Esophagus muscularis mucosa (tissue), 4 donors: ENCODE results near the gene ARID5A. TPM values are rescaled to one million over a fixed set of nuclear protein-coding genes. Genes with fewer than 3 reads are reported as not detected.
"Not testable (repeated sequence)": the region's sequence is repeated elsewhere in the genome, so short reads cannot be mapped to it uniquely, and the experiment has no call there.

Experiments used
- DNase-seq: peaks from one replicate; pipeline ENCODE4 v3.0.0-alpha.2; 2017; ENCODE audit errors: extremely low spot score
- H3K27ac ChIP-seq, 4 donors: fragments of 200-600 bp; sonication (generic); replicated peaks in 1 of 4; 1 replicate in 3 of 4; 2 replicates in 1 of 4; pipeline ENCODE4 v1.5.1; 2016 to 2019; ENCODE audit warnings: mild to moderate bottlenecking in 1 of 4
- H3K27me3 ChIP-seq, 4 donors: fragments of 200-600 bp; sonication (generic); one replicate each; pipeline versions ENCODE4 v1.5.1 to v1.6.0; 2016 to 2019
- H3K36me3 ChIP-seq, 4 donors: fragments of 200-600 bp; sonication (generic); one replicate each; pipeline ENCODE4 v1.5.1; 2016 to 2019
- H3K4me1 ChIP-seq, 4 donors: fragments of 200-600 bp; sonication (generic); one replicate each; pipeline ENCODE4 v1.5.1; 2016 to 2019
- H3K4me3 ChIP-seq, 4 donors: fragments of 200-600 bp; sonication (generic); 1 replicate in 2 of 4; 2 replicates in 2 of 4; pipeline ENCODE4 v1.5.1; 2016 to 2019; ENCODE audit warnings: mild to moderate bottlenecking in 4 of 4, moderate library complexity in 1 of 4
- H3K9me3 ChIP-seq, 4 donors: fragments of 200-600 bp; sonication (generic); 1 replicate in 3 of 4; 2 replicates in 1 of 4; pipeline ENCODE4 v1.5.1; 2016 to 2019
- CTCF ChIP-seq, 3 experiments: fragments of 200-600 bp in 2 of 3; fragments of 450-650 bp in 1 of 3; sonication (generic) in 2 of 3; IDR thresholded peaks; one replicate each; pipeline ENCODE4 v1.5.1; 2017 to 2019; ENCODE audit warnings: antibody characterized with exemption in 3 of 3, mild to moderate bottlenecking in 2 of 3, moderate library complexity in 1 of 3
- EP300 ChIP-seq: sonication (generic); formaldehyde crosslinking; IDR thresholded peaks from one replicate; pipeline ENCODE4 v1.6.1; 2017; ENCODE audit warnings: antibody characterized with exemption
- POLR2A ChIP-seq: fragments of 450-650 bp; IDR thresholded peaks from one replicate; pipeline ENCODE4 v1.6.1; 2017; ENCODE audit warnings: antibody characterized with exemption, moderate library complexity, mild to moderate bottlenecking, low read depth
- POLR2AphosphoS5 ChIP-seq, 2 donors: sonication (generic); formaldehyde crosslinking; IDR thresholded peaks; one replicate each; pipeline ENCODE4 v1.6.1; 2017; ENCODE audit warnings: antibody characterized with exemption in 2 of 2
- WGBS: methylation state at CpG from one replicate; pipeline ENCODE4 v1.1.5; 2018; 5-methylcytosine and 5-hydroxymethylcytosine counted together
- intact Hi-C: fragments of 100-400 bp; cut with DNase I; formaldehyde crosslinking; loops from one replicate; pipeline ENCODE4 v1.15.1; 2023
- total RNA-seq, 4 donors: library from RNA; depleted of rRNA; stranded (reverse); fragments of >200 nt; gene quantifications; one replicate each; pipeline versions ENCODE4 v1.1.0 to v1.2.1, GENCODE V29; 2016

The ARID5A gene
- total RNA-seq, 4 donors from 2014 or later, result 26.2 to 238 (median 70.7) TPM

GRCh38 chr2:96551605-96552314 is 15.2 kb downstream of the ARID5A start:
- TF ChIP-seq CTCF (IDR thresholded peaks at IDR 0.05) (no peak), POLR2AphosphoS5 (IDR thresholded peaks at IDR 0.05) (no peak), POLR2A (no peak), EP300 (no peak)
- Histone ChIP-seq H3K36me3 (peaks cover 27 to 68% (median 59%) of the 10 kb centered on the region in 4 donors), H3K27me3 (no peaks in the 10 kb centered on the region), H3K4me1 (peaks cover 8 to 44% (median 30%) of the 10 kb centered on the region in 4 donors), H3K4me3 (no peak overlapping the region), H3K9me3 (no peaks in the 10 kb centered on the region), H3K27ac (no peak overlapping the region)
- intact Hi-C loops, result loop anchor here (5.0 kb wide), 2 partner anchors 39 to 144 kb away; no protein-coding TSS in a partner anchor
- no peak for DNase-seq
- 94% methylated on average over 13 of the region's 25 CpGs for WGBS

- Histone ChIP-seq H3K4me3 (no peak overlapping the region), H3K36me3 (peaks cover 27 to 62% (median 54%) of the 10 kb centered on the region in 4 donors), H3K27me3 (no peaks in the 10 kb centered on the region), H3K9me3 (no peaks in the 10 kb centered on the region), H3K4me1 (peaks cover 8 to 36% (median 26%) of the 10 kb centered on the region in 4 donors), H3K27ac (no peak overlapping the region)
- DNase-seq, result no peak
- intact Hi-C loops, result loop anchor here (5.0 kb wide), 2 partner anchors 40 to 145 kb away; no protein-coding TSS in a partner anchor
- 91% methylated on average over 14 of the region's 18 CpGs for WGBS
- TF ChIP-seq CTCF (IDR thresholded peaks at IDR 0.05) (no peak), EP300 (no peak), POLR2AphosphoS5 (IDR thresholded peaks at IDR 0.05) (no peak), POLR2A (no peak)
Observed at GRCh38 chr2:96552315-96553175, 16.0 kb downstream of the ARID5A start.

GRCh38 chr2:96553176-96553956 is 16.8 kb downstream of the ARID5A start:
- H3K27me3 ChIP-seq, result no peaks in the 10 kb centered on the region
- 79% methylated on average over 13 of the region's 16 CpGs for WGBS
- H3K9me3 ChIP-seq, result no peaks in the 10 kb centered on the region
- H3K4me3 ChIP-seq, result no peak overlapping the region
- TF ChIP-seq POLR2AphosphoS5 (IDR thresholded peaks at IDR 0.05), result no peak
- TF ChIP-seq CTCF (IDR thresholded peaks at IDR 0.05), result no peak
- no peak for TF ChIP-seq POLR2A
- no peak for TF ChIP-seq EP300
- H3K36me3 ChIP-seq, result peaks cover 27 to 53% (median 46%) of the 10 kb centered on the region in 4 donors
- intact Hi-C loops, result loop anchor here (5.0 kb wide), 2 partner anchors 41 to 146 kb away; no protein-coding TSS in a partner anchor
- DNase-seq, result no peak
- peaks cover 8 to 31% (median 21%) of the 10 kb centered on the region in 4 donors for H3K4me1 ChIP-seq
- peak overlapping the region in 1 of 4 donors; percentile 30 for H3K27ac ChIP-seq

GRCh38 chr2:96553957-96554292 is 17.4 kb downstream of the ARID5A start:
- not testable (repeated sequence) for H3K27me3 ChIP-seq, H3K9me3 ChIP-seq, DNase-seq
- Histone ChIP-seq H3K4me3 (peak overlapping the region in 3 of 4 donors; percentile 8 to 25 (median 19)), H3K4me1 (peaks cover 8 to 26% (median 16%) of the 10 kb centered on the region in 4 donors), H3K27ac (peak overlapping the region in 2 of 4 donors; percentile 8 to 30), H3K36me3 (peaks cover 22 to 48% (median 41%) of the 10 kb centered on the region in 4 donors)
- intact Hi-C loops, result loop anchor here (2.0 to 5.0 kb wide), 3 partner anchors 27 to 147 kb away; no protein-coding TSS in a partner anchor
- WGBS, result 51% methylated on average over 9 of the region's 9 CpGs
